ENCODE results near the gene CDC42BPB. TPM values are rescaled to one million over a fixed set of nuclear protein-coding genes. Genes with fewer than 3 reads are reported as not detected.

Gene CDC42BPB
- total RNA-seq, 6 experiments from 2014 or later, result 73.7 to 85.1 (median 79.9) TPM

- Mint-ChIP-seq H3K4me1 (ENCODE audit: low read depth) (peaks cover 12% of the 10 kb centered on the region), H3K9me3 (no peaks in the 10 kb centered on the region), H3K27ac (no peak overlapping the region), H3K4me3 (no peak overlapping the region), H3K27me3 (ENCODE audit: insufficient read depth) (peaks cover 9% of the 10 kb centered on the region), H3K36me3 (ENCODE audit: low read depth) (peaks cover 29% of the 10 kb centered on the region)
- TF ChIP-seq CTCF (IDR thresholded peaks at IDR 0.05), result no peak
- no peak for DNase-seq
Observed at GRCh38 chr14:102945346-102946130, 111.8 kb downstream of the CDC42BPB start.

GRCh38 chr14:102944448-102945330 lies 112.7 kb downstream of the CDC42BPB start:
- Mint-ChIP-seq H3K27ac (no peak overlapping the region), H3K27me3 (ENCODE audit: insufficient read depth) (peaks cover 8% of the 10 kb centered on the region), H3K4me1 (ENCODE audit: low read depth) (peaks cover 11% of the 10 kb centered on the region), H3K36me3 (ENCODE audit: low read depth) (peaks cover 30% of the 10 kb centered on the region), H3K9me3 (no peaks in the 10 kb centered on the region), H3K4me3 (no peak overlapping the region)
- no peak for DNase-seq
- TF ChIP-seq CTCF (IDR thresholded peaks at IDR 0.05), result no peak

- H3K9me3 Mint-ChIP-seq, result no peaks in the 10 kb centered on the region
- H3K4me1 Mint-ChIP-seq (ENCODE audit: low read depth), result peaks cover 4% of the 10 kb centered on the region
- no peak overlapping the region for H3K27ac Mint-ChIP-seq
- H3K36me3 Mint-ChIP-seq (ENCODE audit: low read depth), result peaks cover 23% of the 10 kb centered on the region
- no peak for TF ChIP-seq CTCF (IDR thresholded peaks at IDR 0.05)
- no peak overlapping the region for H3K4me3 Mint-ChIP-seq
- H3K27me3 Mint-ChIP-seq (ENCODE audit: insufficient read depth), result peaks cover 8% of the 10 kb centered on the region
- no peak for DNase-seq
Observed at GRCh38 chr14:102943979-102944378, 113.4 kb downstream of the CDC42BPB start.

- Mint-ChIP-seq H3K27me3 (ENCODE audit: insufficient read depth) (peaks cover 8% of the 10 kb centered on the region), H3K4me1 (ENCODE audit: low read depth) (no peaks in the 10 kb centered on the region), H3K36me3 (ENCODE audit: low read depth) (peaks cover 21% of the 10 kb centered on the region), H3K4me3 (no peak overlapping the region), H3K27ac (no peak overlapping the region), H3K9me3 (no peaks in the 10 kb centered on the region)
- no peak for DNase-seq
- TF ChIP-seq CTCF (IDR thresholded peaks at IDR 0.05), result no peak
Observed at GRCh38 chr14:102943454-102943853, 113.9 kb downstream of the CDC42BPB start.

GRCh38 chr14:102942069-102942468 lies 115.3 kb downstream of the CDC42BPB start:
- no peak overlapping the region for H3K4me3 Mint-ChIP-seq
- peaks cover 8% of the 10 kb centered on the region for H3K27me3 Mint-ChIP-seq (ENCODE audit: insufficient read depth)
- H3K36me3 Mint-ChIP-seq (ENCODE audit: low read depth), result peaks cover 22% of the 10 kb centered on the region
- no peaks in the 10 kb centered on the region for H3K9me3 Mint-ChIP-seq
- TF ChIP-seq CTCF (IDR thresholded peaks at IDR 0.05), result no peak
- H3K27ac Mint-ChIP-seq, result no peak overlapping the region
- no peak for DNase-seq
- H3K4me1 Mint-ChIP-seq (ENCODE audit: low read depth), result no peaks in the 10 kb centered on the region

All from HFFc6 (cell line).